NCI-H2196 (cell line): ENCODE data around the gene TOPORS.

Source experiments
- DNase-seq: peaks from one replicate; lab custom pipeline; 2025; ENCODE audit not compliant: unreplicated experiment; lab: John Stamatoyannopoulos, UW

The TOPORS gene

DNA sequence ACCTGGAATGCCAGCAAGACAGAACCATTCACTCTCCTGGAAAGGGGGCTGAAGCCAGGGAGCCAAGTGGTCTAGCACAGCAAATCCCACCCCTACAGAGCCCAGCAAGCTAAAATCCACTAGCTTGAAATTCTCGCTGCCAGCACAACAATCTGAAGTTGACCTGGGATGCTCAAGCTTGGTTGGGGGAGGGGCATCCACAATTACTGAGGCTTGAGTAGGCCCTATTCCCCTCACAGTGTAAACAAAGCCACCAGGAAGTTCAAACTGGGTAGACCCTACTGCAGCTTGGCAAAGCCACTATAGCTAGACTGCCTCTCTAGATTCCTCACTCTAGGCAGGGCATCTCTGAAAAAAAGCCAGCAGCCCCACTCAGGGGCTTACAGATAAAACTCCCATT is 43.7 kb downstream of the TOPORS start:
- no peak for DNase-seq

DNA sequence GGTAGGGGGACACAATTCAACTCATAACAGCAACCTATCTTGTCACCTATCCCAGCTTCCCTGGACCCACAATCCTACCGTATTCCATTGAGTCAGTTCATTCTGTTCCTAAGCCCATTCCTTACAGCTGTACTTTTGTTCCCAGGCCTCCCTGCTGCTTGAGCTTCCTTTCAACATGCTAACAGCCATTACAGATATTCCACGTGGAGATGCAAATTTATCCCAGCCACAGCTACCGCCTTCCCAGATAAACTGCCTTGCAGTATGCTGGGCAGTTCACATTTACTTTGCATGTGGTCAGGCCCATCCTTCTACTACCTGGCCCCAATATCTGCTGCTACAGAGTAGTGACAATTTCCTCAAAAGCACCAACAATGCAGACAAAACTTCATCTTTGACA is 49.4 kb downstream of the TOPORS start:
- no peak for DNase-seq

DNA sequence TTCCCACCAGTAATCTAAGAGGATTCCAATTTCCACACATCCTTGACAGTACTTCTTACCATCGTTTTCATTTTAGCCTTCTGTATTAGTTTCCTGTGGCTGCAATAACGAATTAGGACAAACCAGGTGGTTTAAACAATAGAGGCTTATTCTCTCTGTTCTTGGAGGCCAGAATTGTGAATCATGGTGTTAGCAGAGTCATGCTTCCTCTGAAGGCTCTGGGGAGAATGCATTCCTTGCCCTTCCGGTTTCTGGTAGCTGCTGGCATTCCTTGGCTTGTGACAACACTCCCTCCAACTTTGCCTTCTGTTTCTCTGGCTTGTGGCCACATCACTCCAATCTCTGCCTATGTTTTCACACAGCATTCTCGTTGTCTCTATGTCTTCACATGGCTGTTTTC is 49.9 kb downstream of the TOPORS start:
- DNase-seq: no peak

DNA sequence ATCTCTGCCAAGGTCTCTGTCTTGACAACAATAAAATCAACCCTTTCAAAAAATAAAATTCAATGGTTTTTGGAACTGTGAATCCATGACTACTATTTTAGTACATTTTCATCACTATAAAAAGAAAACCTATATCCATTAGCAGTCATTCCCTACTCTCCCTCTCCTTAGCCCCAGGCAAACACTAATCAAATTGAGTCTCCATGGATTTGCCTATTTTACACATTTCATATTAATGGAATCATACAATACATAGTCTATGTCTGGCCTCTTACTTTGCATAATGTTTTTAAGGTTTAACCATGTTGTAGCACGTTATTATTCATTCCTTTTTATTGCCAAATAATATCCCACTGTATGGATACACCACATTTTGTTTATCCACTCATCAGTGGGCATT is 50.5 kb downstream of the TOPORS start:
- no peak for DNase-seq

DNA sequence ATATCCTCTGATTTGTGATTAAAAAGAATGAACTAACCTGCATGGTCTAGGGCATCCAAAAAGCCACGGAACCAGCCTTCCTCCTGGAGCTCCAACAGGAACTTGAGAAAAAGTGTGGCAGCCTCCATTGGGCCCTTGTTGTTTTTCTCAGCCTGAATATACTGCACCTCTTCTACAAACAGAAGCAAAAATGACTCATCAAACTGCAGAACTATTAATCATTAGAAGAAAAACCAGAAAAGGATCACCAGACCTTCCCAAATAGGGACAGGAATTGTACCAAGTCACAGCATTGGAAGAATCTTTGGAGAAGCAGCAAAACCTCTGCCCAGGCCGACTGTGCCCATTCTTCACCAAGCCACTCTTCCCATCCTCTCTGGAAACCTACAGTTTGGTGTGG is 51.6 kb downstream of the TOPORS start:
- DNase-seq: no peak

DNA sequence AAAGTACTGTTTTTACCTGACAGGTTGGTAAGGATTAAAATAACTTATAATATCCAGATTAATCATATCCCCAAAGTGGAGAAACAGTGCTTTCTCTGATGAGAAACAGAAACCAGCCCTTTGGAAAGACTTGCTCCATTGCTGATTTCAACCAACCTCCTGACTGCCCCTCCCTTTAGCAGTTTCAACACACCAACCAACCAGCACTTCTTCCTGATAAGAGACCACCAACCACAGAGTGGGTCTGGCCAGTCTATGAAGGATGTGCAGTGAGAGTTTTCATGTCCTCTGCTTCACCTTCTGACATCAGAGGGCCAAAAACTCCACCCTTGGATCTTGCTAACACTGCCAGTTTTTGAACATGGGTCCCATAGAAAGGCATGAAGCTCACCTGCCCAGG is 54.5 kb downstream of the TOPORS start:
- no peak for DNase-seq

DNA sequence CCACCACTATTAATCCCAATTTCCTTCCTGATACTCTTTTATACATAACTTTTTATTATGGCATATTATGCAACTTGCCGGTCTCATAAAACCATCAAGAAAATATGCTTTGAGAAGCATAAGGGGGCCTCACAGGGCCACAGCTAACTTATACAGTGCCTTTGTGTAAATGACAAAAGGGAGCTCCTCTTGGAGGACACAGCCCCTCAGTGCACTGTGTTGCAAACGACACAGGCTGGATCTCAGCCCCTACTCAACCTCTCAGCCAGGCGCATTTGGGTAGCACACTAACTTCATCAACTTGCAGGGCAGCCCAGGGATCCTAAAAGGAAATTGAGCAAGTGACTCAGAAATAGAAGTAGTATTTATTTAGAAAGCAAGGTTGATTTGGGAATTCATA is 61.8 kb downstream of the TOPORS start:
- no peak for DNase-seq
